ENCODE measurements around the gene ST3GAL5. TPM values are rescaled to one million over a fixed set of nuclear protein-coding genes. Genes with fewer than 3 reads are reported as not detected.

ST3GAL5 gene
- polyA plus RNA-seq, 10 donors: 23.1 to 40.1 (median 31.7) TPM

- DNase-seq: no peak
These were observed 96.9 kb downstream of the ST3GAL5 start for GRCh38 chr2:85791704-85792565.

GRCh38 chr2:85790499-85791188 lies 98.1 kb downstream of the ST3GAL5 start:
- no peak for DNase-seq

- no peak for DNase-seq
These were observed 98.8 kb downstream of the ST3GAL5 start for GRCh38 chr2:85790032-85790431.

DNA sequence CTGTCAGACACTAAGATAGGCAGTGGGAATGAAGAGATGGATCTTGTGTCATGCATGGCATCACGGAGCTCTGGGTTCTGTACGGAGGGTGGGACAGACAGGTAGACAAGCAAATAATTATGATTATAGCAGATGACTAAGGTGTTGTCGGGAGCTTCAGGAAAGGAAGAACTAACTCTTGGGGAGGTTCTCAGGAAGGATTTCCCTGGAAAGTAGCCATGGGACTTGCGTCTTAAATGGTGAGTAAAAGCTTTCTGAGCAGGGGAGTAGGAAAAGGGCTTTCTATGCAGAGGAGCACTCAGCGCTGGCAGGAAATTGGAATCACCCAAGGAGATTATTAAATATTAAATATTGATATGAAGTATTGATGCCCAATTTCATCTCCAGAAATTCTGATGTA lies 99.5 kb downstream of the ST3GAL5 start:
- no peak for DNase-seq

DNA sequence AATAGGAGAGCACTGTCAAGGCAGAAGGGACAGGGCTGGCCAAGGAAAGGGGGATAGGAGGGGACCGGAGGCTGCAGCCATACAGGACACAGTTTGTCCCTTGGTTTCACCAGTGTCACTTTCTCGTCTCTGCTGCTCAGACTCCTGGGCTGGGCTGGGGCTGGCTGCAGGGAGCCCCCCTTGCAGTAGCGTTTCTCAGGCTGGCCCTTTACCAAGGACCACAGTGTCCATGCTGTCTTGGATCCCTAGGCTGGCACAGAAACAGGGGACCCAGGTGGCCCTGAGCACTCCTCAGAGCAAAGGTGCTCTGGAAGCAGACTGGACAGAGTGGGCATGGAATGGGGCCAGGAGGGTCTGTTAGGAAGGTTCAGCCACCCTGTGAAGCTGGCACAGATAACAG lies 100.2 kb downstream of the ST3GAL5 start:
- DNase-seq: no peak

- DNase-seq: no peak
These were observed 100.8 kb downstream of the ST3GAL5 start for GRCh38 chr2:85787981-85788340.

GRCh38 chr2:85787282-85787980 lies 101.4 kb downstream of the ST3GAL5 start:
- DNase-seq: no peak

Other genes with a start within 250 kb of the ST3GAL5 start
- under 1 TPM in 2 of 10 donors, not detected in 8; 0.08 TPM for gene SFTPB, start 220.8 kb downstream of the ST3GAL5 start, polyA plus RNA-seq (ENCODE audit: insufficient read length in 10 of 10)
- gene GNLY, start 194.6 kb downstream of the ST3GAL5 start, polyA plus RNA-seq (ENCODE audit: insufficient read length in 10 of 10): 1 to 10 TPM in 5 of 10 donors, under 1 TPM in 5; 0.50 to 3.6 (median 1.0) TPM
- gene ATOH8, start 135.0 kb downstream of the ST3GAL5 start, polyA plus RNA-seq (ENCODE audit: insufficient read length in 10 of 10): 10 to 100 TPM; 11.9 to 17.7 (median 16.2) TPM
- 10 to 100 TPM; 14.0 to 20.1 (median 17.9) TPM for gene POLR1A, start 216.9 kb upstream of the ST3GAL5 start, polyA plus RNA-seq (ENCODE audit: insufficient read length in 10 of 10)
- 10 to 100 TPM; 49.7 to 98.7 (median 73.3) TPM for gene PTCD3, start 217.2 kb upstream of the ST3GAL5 start, polyA plus RNA-seq (ENCODE audit: insufficient read length in 10 of 10)